Neural crest cell (in vitro differentiated cells): Measurements from ENCODE around the gene NFKBIE. TPM values are rescaled to one million over a fixed set of nuclear protein-coding genes. Genes with fewer than 3 reads are reported as not detected.

Experiments
- total RNA-seq: library from RNA; stranded (reverse); gene quantifications from 2 replicates; pipeline ENCODE4 v1.2.1, GENCODE V29; 2021

NFKBIE gene
- total RNA-seq, 1 donor from 2014 or later = 20.2 TPM

Other genes starting within 250 kb of the NFKBIE start
- 62.9 and 65.5 TPM in 2 replicates for gene MRPL14, start 138.1 kb downstream of the NFKBIE start, total RNA-seq
- gene TMEM63B, start 138.0 kb downstream of the NFKBIE start, total RNA-seq = 47.0 and 51.2 TPM in 2 replicates
- not detected in 2 replicates for gene CAPN11, start 106.7 kb downstream of the NFKBIE start, total RNA-seq
- not detected in 2 replicates for gene MYMX, start 48.6 kb downstream of the NFKBIE start, total RNA-seq
- 54.8 and 55.0 TPM in 2 replicates for gene SLC29A1, start 42.0 kb downstream of the NFKBIE start, total RNA-seq
- 1,508 and 1,541 TPM in 2 replicates for gene HSP90AB1, start 18.4 kb downstream of the NFKBIE start, total RNA-seq
- 70.5 and 77.7 TPM in 2 replicates for gene SLC35B2, start 8.0 kb downstream of the NFKBIE start, total RNA-seq
- 19.0 and 21.2 TPM in 2 replicates for gene TMEM151B, start 4.9 kb upstream of the NFKBIE start, total RNA-seq
- gene AARS2, start 47.8 kb upstream of the NFKBIE start, total RNA-seq = 32.1 and 33.6 TPM in 2 replicates
- gene SPATS1, start 77.1 kb upstream of the NFKBIE start, total RNA-seq = not detected in 2 replicates
- gene CDC5L, start 122.2 kb upstream of the NFKBIE start, total RNA-seq = 36.2 and 39.0 TPM in 2 replicates